SKM-1 treated with dmso at 0.1 percent for 144 hours (cell line): ENCODE data around the gene EPB41.
"Not testable (repeated sequence)": the region's sequence is repeated elsewhere in the genome, so short reads cannot be mapped to it uniquely, and the experiment has no call there.

Experiments used
- DNase-seq: peaks from one replicate; lab custom pipeline; 2025; ENCODE audit not compliant: unreplicated experiment; lab: John Stamatoyannopoulos, UW

Gene EPB41

GRCh38 chr1:28926629-28927265 is 12.4 kb downstream of the EPB41 start:
- peak; percentile 95 for DNase-seq

GRCh38 chr1:28927266-28927647 is 12.9 kb downstream of the EPB41 start:
- DNase-seq, result peak; percentile 50

- peak; percentile 24 for DNase-seq
Observed at GRCh38 chr1:28927648-28928313, 13.4 kb downstream of the EPB41 start.

GRCh38 chr1:28928314-28928941 is 14.1 kb downstream of the EPB41 start:
- DNase-seq, result no peak

- no peak for DNase-seq
Observed at GRCh38 chr1:28933277-28933676, 18.9 kb downstream of the EPB41 start.

- no peak for DNase-seq
Observed at GRCh38 chr1:28933918-28934317, 19.5 kb downstream of the EPB41 start.

- DNase-seq, result no peak
Observed at GRCh38 chr1:28934676-28935075, 20.3 kb downstream of the EPB41 start.

GRCh38 chr1:28935293-28935692 is 20.9 kb downstream of the EPB41 start:
- DNase-seq, result no peak

- DNase-seq, result no peak
Observed at GRCh38 chr1:28936094-28936493, 21.7 kb downstream of the EPB41 start.

- no peak for DNase-seq
Observed at GRCh38 chr1:28936528-28936927, 22.2 kb downstream of the EPB41 start.

GRCh38 chr1:28943581-28943980 is 29.2 kb downstream of the EPB41 start:
- DNase-seq, result not testable (repeated sequence)

GRCh38 chr1:28950006-28950405 is 35.6 kb downstream of the EPB41 start:
- no peak for DNase-seq

GRCh38 chr1:28950449-28950848 is 36.1 kb downstream of the EPB41 start:
- DNase-seq, result no peak

GRCh38 chr1:28954126-28954726 is 39.9 kb downstream of the EPB41 start:
- no peak for DNase-seq

- DNase-seq, result no peak
Observed at GRCh38 chr1:28956038-28956464, 41.7 kb downstream of the EPB41 start.

- not testable (repeated sequence) for DNase-seq
Observed at GRCh38 chr1:28962114-28962831, 47.9 kb downstream of the EPB41 start.

- DNase-seq, result no peak
Observed at GRCh38 chr1:28965271-28965870, 51.0 kb downstream of the EPB41 start.

- DNase-seq, result no peak
Observed at GRCh38 chr1:28966617-28967016, 52.2 kb downstream of the EPB41 start.

- no peak for DNase-seq
Observed at GRCh38 chr1:28971980-28972771, 57.8 kb downstream of the EPB41 start.
